ENCODE data around the gene SOWAHA.
A peak's percentile ranks its signal among the peaks of the same experiment; 100 is the strongest.

Gene SOWAHA

DNA sequence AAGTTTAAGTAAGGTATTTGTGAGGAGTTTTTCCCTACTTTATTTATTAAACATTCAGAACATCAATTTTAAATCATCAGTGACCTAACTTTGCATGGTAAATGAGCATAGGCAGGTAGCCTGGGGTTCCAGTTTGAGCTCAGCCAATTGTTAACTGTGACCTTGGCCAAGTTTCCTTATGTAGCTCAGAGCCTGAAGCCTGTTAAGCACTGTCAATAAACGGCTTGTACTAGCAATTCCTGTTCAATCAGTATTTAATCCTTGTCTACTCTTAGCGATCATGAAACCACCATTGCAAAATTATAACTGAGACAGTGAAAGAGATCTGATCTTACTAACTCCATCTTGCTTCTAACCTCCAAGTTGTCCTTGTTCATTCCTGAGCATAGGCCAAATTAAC is 4.7 kb upstream of the SOWAHA start:
- H3K4me3 ChIP-seq (ENCODE audit: low read length): no peak overlapping the region
- no peak for TF ChIP-seq ZNF274 (IDR thresholded peaks at IDR 0.05; ENCODE audit: low read depth, low read length)

DNA sequence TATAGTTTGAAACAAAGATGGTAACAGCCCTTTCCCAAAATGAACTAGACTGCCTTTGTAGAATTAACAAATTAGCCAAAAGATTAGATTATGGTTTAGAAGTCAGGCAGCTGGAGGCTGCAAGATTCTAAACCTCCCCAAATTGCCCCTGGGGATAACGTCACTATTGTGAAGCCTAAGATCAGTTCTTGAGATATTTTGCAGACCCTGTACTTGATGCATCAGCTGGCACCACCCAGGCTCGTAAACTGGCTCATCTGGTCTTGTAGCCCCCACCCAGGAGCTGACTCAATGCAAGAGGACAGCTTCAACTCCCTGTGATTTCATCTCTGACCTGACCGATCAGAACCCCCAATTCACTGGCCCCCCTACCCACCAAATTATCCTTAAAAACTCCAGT is 4.2 kb upstream of the SOWAHA start:
- no peak overlapping the region for H3K4me3 ChIP-seq (ENCODE audit: low read length)
- TF ChIP-seq ZNF274 (IDR thresholded peaks at IDR 0.05; ENCODE audit: low read depth, low read length): no peak

DNA sequence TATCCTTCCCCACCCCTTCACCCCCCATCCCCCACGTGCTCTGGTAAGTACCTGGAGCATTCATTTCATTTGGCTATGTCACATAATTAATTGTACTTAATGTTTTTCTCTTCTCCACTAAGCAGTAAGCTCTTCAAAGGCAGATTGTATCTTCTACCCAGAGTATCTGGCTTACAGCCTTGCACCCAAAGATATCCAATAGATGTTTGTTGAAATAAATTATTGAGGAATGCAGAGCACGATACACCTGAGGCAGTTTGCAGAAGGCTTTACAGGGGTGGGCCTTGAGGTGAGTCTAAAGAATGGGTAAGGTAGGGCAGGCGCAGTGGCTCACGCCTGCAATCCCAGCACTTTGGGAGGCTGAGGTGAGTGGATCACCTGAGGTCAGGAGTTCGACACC is 2.5 kb upstream of the SOWAHA start:
- TF ChIP-seq ZNF274 (IDR thresholded peaks at IDR 0.05; ENCODE audit: low read depth, low read length): no peak
- no peak overlapping the region for H3K4me3 ChIP-seq (ENCODE audit: low read length)

DNA sequence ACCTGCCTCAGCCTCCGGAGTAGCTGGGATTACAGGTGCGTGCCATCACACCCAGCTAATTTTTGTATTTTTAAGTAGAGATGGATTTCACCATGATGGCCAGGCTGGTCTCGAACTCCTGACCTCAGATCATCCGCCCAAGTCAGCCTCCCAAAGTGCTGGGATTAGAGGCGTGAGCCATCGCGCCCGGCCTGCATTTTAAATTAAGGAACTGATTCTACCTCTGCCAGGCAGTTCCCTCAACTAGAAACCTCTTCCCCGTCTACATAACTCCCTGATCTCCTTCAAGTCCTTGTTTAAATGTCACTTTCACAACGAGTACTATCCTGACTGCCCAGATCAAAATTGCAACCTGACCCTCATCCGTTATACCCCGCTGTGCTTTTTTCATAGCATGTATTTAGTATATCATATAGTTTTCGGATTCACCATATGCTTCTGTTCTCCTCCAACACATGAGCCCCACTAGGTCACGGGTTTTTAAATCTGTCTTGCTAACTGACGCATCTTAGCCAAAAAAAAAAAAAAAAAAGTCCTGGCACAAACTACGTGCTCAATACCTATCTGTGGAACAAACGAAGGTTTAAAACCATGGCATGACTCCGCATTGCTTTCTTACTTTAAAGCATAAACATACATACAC is 858 bp upstream of the SOWAHA start:
- no peak for TF ChIP-seq ZNF274 (IDR thresholded peaks at IDR 0.05; ENCODE audit: low read depth, low read length)
- H3K4me3 ChIP-seq (ENCODE audit: low read length): no peak overlapping the region

DNA sequence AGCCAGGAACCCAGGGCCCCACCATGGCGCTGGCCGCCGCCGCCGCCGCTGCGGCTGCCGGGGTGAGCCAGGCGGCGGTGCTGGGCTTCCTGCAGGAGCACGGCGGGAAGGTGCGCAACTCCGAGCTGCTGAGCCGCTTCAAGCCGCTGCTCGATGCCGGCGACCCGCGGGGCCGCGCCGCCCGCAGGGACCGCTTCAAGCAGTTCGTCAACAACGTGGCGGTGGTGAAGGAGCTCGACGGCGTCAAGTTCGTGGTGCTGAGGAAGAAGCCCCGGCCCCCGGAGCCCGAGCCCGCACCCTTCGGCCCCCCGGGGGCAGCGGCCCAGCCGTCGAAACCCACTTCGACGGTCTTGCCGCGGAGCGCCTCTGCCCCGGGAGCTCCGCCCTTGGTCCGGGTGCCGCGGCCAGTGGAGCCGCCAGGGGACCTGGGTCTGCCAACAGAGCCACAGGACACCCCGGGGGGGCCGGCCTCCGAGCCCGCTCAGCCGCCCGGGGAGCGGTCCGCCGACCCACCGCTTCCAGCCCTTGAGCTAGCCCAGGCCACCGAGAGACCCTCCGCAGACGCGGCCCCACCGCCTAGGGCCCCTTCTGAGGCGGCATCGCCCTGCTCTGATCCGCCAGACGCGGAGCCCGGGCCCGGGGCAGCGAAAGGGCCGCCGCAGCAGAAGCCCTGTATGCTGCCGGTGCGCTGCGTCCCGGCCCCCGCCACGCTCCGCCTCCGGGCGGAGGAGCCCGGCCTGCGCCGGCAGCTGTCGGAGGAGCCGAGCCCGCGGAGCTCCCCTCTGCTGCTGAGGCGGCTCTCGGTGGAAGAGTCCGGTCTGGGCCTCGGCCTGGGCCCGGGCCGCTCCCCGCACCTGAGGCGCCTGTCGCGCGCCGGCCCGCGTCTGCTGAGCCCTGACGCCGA is 749 bp downstream of the SOWAHA start:
- peak overlapping the region; percentile 35; the same call in 1 of the 2 replicates for H3K4me3 ChIP-seq (ENCODE audit: low read length)
- TF ChIP-seq ZNF274 (IDR thresholded peaks at IDR 0.05; ENCODE audit: low read depth, low read length): no peak

DNA sequence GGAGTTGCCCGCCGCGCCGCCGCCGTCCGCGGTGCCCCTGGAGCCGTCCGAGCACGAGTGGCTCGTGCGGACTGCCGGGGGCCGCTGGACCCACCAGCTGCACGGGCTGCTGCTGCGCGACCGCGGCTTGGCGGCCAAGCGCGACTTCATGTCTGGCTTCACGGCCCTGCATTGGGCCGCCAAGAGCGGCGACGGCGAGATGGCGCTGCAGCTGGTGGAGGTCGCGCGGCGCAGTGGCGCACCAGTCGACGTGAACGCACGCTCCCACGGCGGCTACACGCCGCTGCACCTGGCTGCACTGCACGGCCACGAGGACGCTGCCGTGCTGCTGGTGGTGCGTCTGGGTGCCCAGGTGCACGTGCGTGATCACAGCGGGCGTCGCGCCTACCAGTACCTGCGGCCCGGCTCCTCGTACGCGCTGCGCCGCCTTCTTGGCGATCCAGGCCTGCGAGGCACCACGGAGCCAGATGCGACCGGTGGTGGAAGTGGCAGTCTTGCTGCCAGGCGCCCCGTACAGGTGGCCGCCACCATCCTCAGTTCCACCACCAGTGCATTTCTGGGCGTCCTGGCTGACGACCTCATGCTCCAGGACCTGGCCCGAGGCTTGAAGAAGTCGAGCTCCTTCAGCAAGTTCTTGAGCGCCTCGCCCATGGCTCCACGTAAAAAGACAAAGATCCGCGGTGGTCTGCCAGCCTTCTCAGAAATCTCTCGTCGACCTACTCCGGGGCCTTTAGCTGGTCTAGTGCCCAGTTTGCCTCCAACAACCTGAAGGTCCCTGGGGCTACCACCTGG is 1.6 kb downstream of the SOWAHA start:
- TF ChIP-seq ZNF274 (IDR thresholded peaks at IDR 0.05; ENCODE audit: low read depth, low read length): no peak
- no peak overlapping the region for H3K4me3 ChIP-seq (ENCODE audit: low read length)

DNA sequence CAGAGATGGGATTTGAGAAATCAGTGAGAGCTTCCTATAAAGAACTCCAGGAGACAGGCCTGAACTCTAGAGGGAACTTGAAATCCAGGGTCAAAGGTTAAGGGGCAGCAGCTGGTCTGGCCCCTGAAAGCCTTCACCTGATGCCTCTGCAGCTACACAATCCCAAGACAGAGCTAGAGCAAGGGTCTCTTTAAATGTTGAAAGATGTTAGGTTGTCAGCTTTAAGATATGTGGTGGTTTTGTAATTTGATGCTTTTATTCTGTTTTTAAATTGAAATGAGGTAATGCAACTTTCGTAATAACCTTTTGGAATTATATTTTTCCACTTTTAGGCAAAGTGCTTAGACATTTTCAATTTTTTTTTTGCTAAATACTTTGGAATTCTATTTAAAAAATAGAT is 2.4 kb downstream of the SOWAHA start:
- no peak overlapping the region for H3K4me3 ChIP-seq (ENCODE audit: low read length)
- TF ChIP-seq ZNF274 (IDR thresholded peaks at IDR 0.05; ENCODE audit: low read depth, low read length): no peak

DNA sequence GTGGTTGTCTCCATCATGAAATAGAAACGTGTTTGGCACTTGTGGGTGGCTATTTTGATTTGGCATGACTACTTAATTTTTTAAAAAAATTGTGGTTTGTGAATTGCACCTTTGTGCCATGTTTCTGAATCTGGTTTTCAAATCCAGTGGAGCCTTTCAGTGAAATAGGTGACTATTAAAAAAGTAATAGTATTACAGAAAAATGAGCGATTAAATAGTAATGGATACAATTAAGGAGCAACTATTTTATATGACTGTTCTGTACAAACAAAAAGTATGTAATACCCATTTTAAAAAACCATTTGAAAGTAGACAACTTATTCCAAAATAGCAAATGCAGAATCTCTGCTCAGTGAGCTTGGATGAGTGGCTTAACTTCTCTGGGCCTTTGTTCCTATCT is 3.0 kb downstream of the SOWAHA start:
- TF ChIP-seq ZNF274 (IDR thresholded peaks at IDR 0.05; ENCODE audit: low read depth, low read length): no peak
- H3K4me3 ChIP-seq (ENCODE audit: low read length): no peak overlapping the region

DNA sequence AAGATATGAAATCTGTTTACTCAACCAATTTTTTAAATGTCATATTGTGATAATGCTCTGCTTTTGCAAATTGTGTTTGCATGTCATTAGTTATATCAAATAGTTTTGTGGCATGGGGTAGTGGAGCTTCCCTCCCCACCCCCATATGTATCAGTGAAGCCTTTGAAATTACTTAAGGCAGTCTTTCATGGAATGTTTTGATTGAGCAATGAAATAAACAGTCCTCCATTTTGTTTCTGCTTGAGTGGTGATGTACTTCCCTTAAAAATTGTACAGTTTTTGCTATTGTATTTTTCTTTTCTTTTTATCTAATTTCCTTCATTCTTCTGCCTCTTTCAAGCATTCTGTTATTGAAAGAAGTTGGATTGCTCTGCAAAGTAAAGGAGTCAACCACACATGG is 3.5 kb downstream of the SOWAHA start:
- no peak overlapping the region for H3K4me3 ChIP-seq (ENCODE audit: low read length)
- TF ChIP-seq ZNF274 (IDR thresholded peaks at IDR 0.05; ENCODE audit: low read depth, low read length): no peak

DNA sequence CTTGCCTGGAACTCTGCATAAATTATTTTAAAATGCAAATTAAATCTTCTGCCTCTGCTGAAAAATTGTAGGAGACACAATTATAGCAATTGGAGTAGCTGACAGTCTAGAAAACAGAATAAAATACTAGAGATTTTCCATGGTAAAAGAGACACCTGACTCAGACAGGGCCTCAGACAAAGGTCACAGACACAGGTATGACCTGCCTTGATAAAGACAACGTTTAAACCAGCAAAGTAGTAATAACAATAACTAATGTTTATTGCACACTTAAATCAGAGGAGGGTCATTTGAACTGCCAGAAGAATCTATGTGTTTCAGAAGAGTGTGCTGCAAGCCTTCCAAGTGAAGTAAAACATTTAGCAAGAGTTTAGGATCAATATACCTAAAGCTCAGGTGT is 3.9 kb downstream of the SOWAHA start:
- TF ChIP-seq ZNF274 (IDR thresholded peaks at IDR 0.05; ENCODE audit: low read depth, low read length): no peak
- H3K4me3 ChIP-seq (ENCODE audit: low read length): no peak overlapping the region

DNA sequence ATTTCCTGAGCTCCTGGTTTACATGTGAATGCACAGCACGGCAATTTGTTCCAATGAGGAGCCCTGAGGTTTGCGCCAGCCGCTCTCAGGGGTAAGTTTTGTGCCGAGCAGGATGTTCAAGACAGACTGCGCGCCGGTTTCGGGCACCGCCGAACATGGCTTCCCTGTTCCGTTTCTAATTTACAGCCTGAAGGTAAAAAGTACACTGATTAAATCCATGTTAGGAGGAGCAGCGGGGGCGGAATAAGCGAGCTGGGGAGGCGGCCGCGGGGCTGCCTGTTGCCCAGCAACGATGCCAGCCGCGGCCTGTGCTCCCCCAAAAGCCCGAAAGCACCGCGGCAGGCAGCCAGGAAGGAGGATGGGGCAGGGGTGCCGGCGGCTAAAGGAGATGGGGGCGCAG is 6.4 kb downstream of the SOWAHA start:
- peak overlapping the region; percentile 4; the same call in 1 of the 2 replicates for H3K4me3 ChIP-seq (ENCODE audit: low read length)
- TF ChIP-seq ZNF274 (IDR thresholded peaks at IDR 0.05; ENCODE audit: low read depth, low read length): no peak

DNA sequence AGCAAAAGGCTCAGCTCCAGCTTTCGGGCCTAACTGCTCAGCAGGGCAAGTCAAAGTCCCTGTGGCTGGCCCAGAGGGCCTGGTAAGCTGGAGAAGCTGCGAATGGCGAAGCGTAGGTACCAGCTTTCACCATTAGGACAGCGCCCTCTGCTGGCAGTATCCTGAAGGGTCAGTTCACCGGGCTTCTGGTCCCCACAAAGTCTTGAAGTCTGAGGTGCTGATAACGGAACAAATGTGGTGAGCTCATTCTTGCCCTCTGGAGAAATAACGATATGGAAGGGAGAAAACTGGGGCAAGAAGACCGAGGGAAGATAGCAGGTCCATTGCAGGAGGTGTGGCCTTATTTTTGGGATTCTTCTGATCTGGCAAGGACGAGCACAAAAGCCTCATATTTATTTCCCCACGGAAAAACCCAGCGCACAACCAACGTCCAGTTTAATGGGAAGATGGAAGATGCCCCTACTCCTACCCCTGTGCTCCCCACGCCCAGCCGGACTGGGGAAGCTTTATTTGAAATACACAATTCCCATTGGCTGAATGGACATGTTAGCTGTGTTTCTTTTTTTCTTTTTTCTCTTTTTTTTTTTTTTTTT is 7.2 kb downstream of the SOWAHA start:
- no peak for TF ChIP-seq ZNF274 (IDR thresholded peaks at IDR 0.05; ENCODE audit: low read depth, low read length)
- no peak overlapping the region for H3K4me3 ChIP-seq (ENCODE audit: low read length)

DNA sequence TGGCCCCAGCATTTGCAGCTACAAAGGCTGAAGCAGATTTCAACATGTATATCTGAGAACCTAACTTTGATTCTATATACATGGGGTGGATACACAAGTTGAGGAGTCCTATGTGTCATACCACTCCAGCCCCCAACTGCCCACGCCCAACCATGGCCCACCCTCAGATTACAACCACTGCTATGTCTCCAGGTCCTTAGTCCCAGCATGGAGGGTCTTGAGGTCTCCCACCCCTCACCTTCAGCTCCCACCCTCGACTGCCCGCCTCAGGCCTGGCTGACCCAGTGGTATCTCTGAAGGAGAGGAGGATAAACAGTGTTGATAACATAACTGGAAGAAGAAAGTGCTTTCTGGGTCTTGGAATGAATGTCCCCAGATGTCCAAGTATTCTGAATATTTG is 8.2 kb downstream of the SOWAHA start:
- H3K4me3 ChIP-seq (ENCODE audit: low read length): no peak overlapping the region
- TF ChIP-seq ZNF274 (IDR thresholded peaks at IDR 0.05; ENCODE audit: low read depth, low read length): no peak

DNA sequence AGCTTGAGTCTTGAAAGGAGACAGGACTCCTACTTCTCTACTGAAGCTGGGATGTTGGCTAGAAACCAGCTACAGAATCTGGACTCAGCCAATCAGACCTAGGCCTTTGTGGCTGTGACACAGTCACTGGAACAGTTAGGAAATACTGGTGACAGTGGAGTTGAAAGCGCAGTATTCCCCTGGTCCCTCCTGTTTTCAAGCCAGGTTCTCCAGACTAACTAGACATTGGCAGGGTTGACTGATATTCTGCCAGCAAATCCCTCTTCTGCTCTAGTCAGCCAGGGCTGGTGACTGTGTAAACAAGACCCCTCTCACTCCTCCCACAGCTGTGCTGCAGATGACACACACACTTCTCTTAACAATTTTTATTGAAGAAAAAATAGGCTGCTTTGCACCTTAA is 8.7 kb downstream of the SOWAHA start:
- H3K4me3 ChIP-seq (ENCODE audit: low read length): no peak overlapping the region
- no peak for TF ChIP-seq ZNF274 (IDR thresholded peaks at IDR 0.05; ENCODE audit: low read depth, low read length)

Measured in GM08714 (cell line).